ENCODE measurements around the gene STAG1. TPM values are rescaled to one million over a fixed set of nuclear protein-coding genes. Genes with fewer than 3 reads are reported as not detected.
A peak's percentile ranks its signal among the peaks of the same experiment; 100 is the strongest.
"Not testable (repeated sequence)": the region's sequence is repeated elsewhere in the genome, so short reads cannot be mapped to it uniquely, and the experiment has no call there.

Gene STAG1
- total RNA-seq, 2 donors from 2014 or later = 41.7 to 56.2 TPM

- intact Hi-C loops (cut with DNase I, micrococcal nuclease) = no loop called here
- DNase-seq (no peak), ATAC-seq (no peak)
These were observed 190.2 kb downstream of the STAG1 start for GRCh38 chr3:136562026-136562425.

- DNase-seq = no peak
- intact Hi-C loops (cut with DNase I, micrococcal nuclease) = no loop called here
- no peak for ATAC-seq
These were observed 192.3 kb downstream of the STAG1 start for GRCh38 chr3:136559896-136560295.

GRCh38 chr3:136549461-136549860 lies 202.7 kb downstream of the STAG1 start:
- intact Hi-C loops (cut with DNase I, micrococcal nuclease) = loop anchor here in 1 of 2 donors (10.0 kb wide), 1 partner anchor 205 kb away; the partner anchor contains the start of gene STAG1
- not testable (repeated sequence) for DNase-seq, ATAC-seq

- intact Hi-C loops (cut with DNase I, micrococcal nuclease) = loop anchor here in 1 of 2 donors (10.0 kb wide), 1 partner anchor 208 kb away; the partner anchor contains the start of gene STAG1
- DNase-seq (no peak), ATAC-seq (no peak)
These were observed 204.9 kb downstream of the STAG1 start for GRCh38 chr3:136547293-136547692.

- ATAC-seq (no peak), DNase-seq (no peak)
- intact Hi-C loops (cut with DNase I, micrococcal nuclease) = loop anchor here in 1 of 2 donors (10.0 kb wide), 1 partner anchor 208 kb away; the partner anchor contains the start of gene STAG1
These were observed 205.5 kb downstream of the STAG1 start for GRCh38 chr3:136546720-136547119.

- ATAC-seq = no peak
- intact Hi-C loops (cut with DNase I, micrococcal nuclease) = loop anchor here in 1 of 2 donors (10.0 kb wide), 1 partner anchor 209 kb away; the partner anchor contains the start of gene STAG1
- no peak for DNase-seq
These were observed 206.4 kb downstream of the STAG1 start for GRCh38 chr3:136545664-136546268.

- ATAC-seq (peak; percentile 65), DNase-seq (no peak)
- intact Hi-C loops (cut with DNase I, micrococcal nuclease) = loop anchor here in 1 of 2 donors (10.0 kb wide), 1 partner anchor 210 kb away; the partner anchor contains the start of gene STAG1
These were observed 207.6 kb downstream of the STAG1 start for GRCh38 chr3:136544532-136544931.

GRCh38 chr3:136543385-136543784 lies 208.8 kb downstream of the STAG1 start:
- intact Hi-C loops (cut with DNase I, micrococcal nuclease) = loop anchor here in 1 of 2 donors (10.0 kb wide), 1 partner anchor 211 kb away; the partner anchor contains the start of gene STAG1
- DNase-seq (no peak), ATAC-seq (no peak)

GRCh38 chr3:136535906-136536305 lies 216.3 kb downstream of the STAG1 start:
- intact Hi-C loops (cut with DNase I, micrococcal nuclease) = no loop called here
- ATAC-seq = no peak

GRCh38 chr3:136532766-136533165 lies 219.4 kb downstream of the STAG1 start:
- ATAC-seq (no peak), DNase-seq (no peak)
- intact Hi-C loops (cut with DNase I, micrococcal nuclease) = no loop called here

More at GRCh38 chr3:136535906-136536305, 216.3 kb downstream of the STAG1 start:
- no peak for DNase-seq

GRCh38 chr3:136518102-136518501 lies 234.1 kb downstream of the STAG1 start:
- ATAC-seq (no peak), DNase-seq (no peak)
- intact Hi-C loops (cut with DNase I, micrococcal nuclease) = no loop called here

GRCh38 chr3:136516656-136517055 lies 235.5 kb downstream of the STAG1 start:
- intact Hi-C loops (cut with DNase I, micrococcal nuclease) = no loop called here

GRCh38 chr3:136516095-136516494 lies 236.1 kb downstream of the STAG1 start:
- DNase-seq (no peak), ATAC-seq (no peak)
- intact Hi-C loops (cut with DNase I, micrococcal nuclease) = no loop called here

More at GRCh38 chr3:136516656-136517055, 235.5 kb downstream of the STAG1 start:
- ATAC-seq (no peak), DNase-seq (no peak)

- intact Hi-C loops (cut with DNase I, micrococcal nuclease); ATAC-seq; DNase-seq: not testable (repeated sequence)
These were observed 237.6 kb downstream of the STAG1 start for GRCh38 chr3:136514533-136514932.

GRCh38 chr3:136513367-136513766 lies 238.8 kb downstream of the STAG1 start:
- no peak for ATAC-seq
- intact Hi-C loops (cut with DNase I, micrococcal nuclease) = no loop called here

GRCh38 chr3:136512381-136512780 lies 239.8 kb downstream of the STAG1 start:
- no peak for DNase-seq
- no peak for ATAC-seq
- intact Hi-C loops (cut with DNase I, micrococcal nuclease) = no loop called here

More at GRCh38 chr3:136513367-136513766, 238.8 kb downstream of the STAG1 start:
- no peak for DNase-seq

- intact Hi-C loops (cut with DNase I, micrococcal nuclease) = no loop called here
- ATAC-seq (no peak), DNase-seq (no peak)
These were observed 246.5 kb downstream of the STAG1 start for GRCh38 chr3:136505676-136506075.

- intact Hi-C loops (cut with DNase I, micrococcal nuclease) = no loop called here
- ATAC-seq (no peak), DNase-seq (no peak)
These were observed 249.1 kb downstream of the STAG1 start for GRCh38 chr3:136503056-136503455.

- intact Hi-C loops (cut with DNase I, micrococcal nuclease) = no loop called here
- no peak for DNase-seq
- no peak for ATAC-seq
These were observed 253.2 kb downstream of the STAG1 start for GRCh38 chr3:136498919-136499447.

GRCh38 chr3:136495213-136495612 lies 257.0 kb downstream of the STAG1 start:
- no peak for DNase-seq
- intact Hi-C loops (cut with DNase I, micrococcal nuclease) = no loop called here
- no peak for ATAC-seq
